ENCODE measurements around the gene OR52E5. TPM values are rescaled to one million over a fixed set of nuclear protein-coding genes. Genes with fewer than 3 reads are reported as not detected.

The OR52E5 gene
- total RNA-seq: not detected in 2 replicates

GRCh38 chr11:5892908-5893307 is at the start of gene OR52E5:
TSS of gene OR52E5 (plus strand) at chr11:5893208. CDS start at chr11:5900777, 7,569 bp downstream.
- peaks cover 2% of the 10 kb centered on the region for H3K27me3 Mint-ChIP-seq (ENCODE audit: low read depth)
- no peak within 1 kb of the TSS for H3K27ac Mint-ChIP-seq
- no peak within 1 kb of the TSS for H3K4me3 Mint-ChIP-seq (ENCODE audit: low read depth)
- no peaks in the 10 kb centered on the region for H3K36me3 Mint-ChIP-seq (ENCODE audit: low read depth)
- DNase-seq (ENCODE audit: low spot score): no peak
- no peaks in the 10 kb centered on the region for H3K4me1 Mint-ChIP-seq (ENCODE audit: low read depth)
- H3K9me3 Mint-ChIP-seq: no peaks in the 10 kb centered on the region
- intact Hi-C loops (cut with micrococcal nuclease): no loop called here

- Mint-ChIP-seq H3K27ac (no peak overlapping the region), H3K27me3 (ENCODE audit: low read depth) (no peaks in the 10 kb centered on the region), H3K4me3 (ENCODE audit: low read depth) (no peak overlapping the region), H3K9me3 (no peaks in the 10 kb centered on the region), H3K4me1 (ENCODE audit: low read depth) (no peaks in the 10 kb centered on the region), H3K36me3 (ENCODE audit: low read depth) (no peaks in the 10 kb centered on the region)
- no peak for DNase-seq (ENCODE audit: low spot score)
- intact Hi-C loops (cut with micrococcal nuclease): no loop called here
These were observed 46.3 kb upstream of the OR52E5 start for GRCh38 chr11:5846701-5847100.

- Mint-ChIP-seq H3K4me1 (ENCODE audit: low read depth) (no peaks in the 10 kb centered on the region), H3K9me3 (no peaks in the 10 kb centered on the region), H3K36me3 (ENCODE audit: low read depth) (no peaks in the 10 kb centered on the region), H3K4me3 (ENCODE audit: low read depth) (no peak overlapping the region), H3K27me3 (ENCODE audit: low read depth) (no peaks in the 10 kb centered on the region), H3K27ac (no peak overlapping the region)
- DNase-seq (ENCODE audit: low spot score): no peak
- intact Hi-C loops (cut with micrococcal nuclease): no loop called here
These were observed 45.3 kb upstream of the OR52E5 start for GRCh38 chr11:5847711-5848110.

DNA sequence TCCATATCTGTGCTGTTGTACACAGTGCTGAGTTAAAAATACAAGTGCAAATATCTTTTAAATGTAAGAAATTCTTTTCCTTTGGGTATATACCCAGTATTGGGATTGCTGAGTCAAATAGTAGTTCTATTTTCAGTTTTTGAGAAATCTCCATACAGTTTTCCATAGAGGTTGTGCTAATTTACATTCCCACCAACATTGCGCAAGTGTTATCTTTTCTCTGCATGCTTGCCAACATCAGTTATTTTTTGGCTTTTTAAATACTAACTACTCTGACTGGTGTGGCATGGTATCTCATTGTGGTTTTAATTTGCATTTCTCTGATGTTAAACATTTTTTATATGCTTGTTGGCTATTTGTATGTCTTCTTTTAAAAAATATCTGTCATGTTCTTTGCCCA is 42.0 kb upstream of the OR52E5 start:
- Mint-ChIP-seq H3K36me3 (ENCODE audit: low read depth) (no peaks in the 10 kb centered on the region), H3K4me1 (ENCODE audit: low read depth) (no peaks in the 10 kb centered on the region), H3K4me3 (ENCODE audit: low read depth) (no peak overlapping the region), H3K9me3 (no peaks in the 10 kb centered on the region), H3K27ac (no peak overlapping the region), H3K27me3 (ENCODE audit: low read depth) (no peaks in the 10 kb centered on the region)
- DNase-seq (ENCODE audit: low spot score): no peak
- intact Hi-C loops (cut with micrococcal nuclease): no loop called here

GRCh38 chr11:5857590-5857989 is 35.4 kb upstream of the OR52E5 start, which contains the start of gene OR52E8:
TSS of gene OR52E8 (minus strand) at chr11:5857690. CDS start at chr11:5857690, 0 bp downstream.
- DNase-seq (ENCODE audit: low spot score): no peak
- Mint-ChIP-seq H3K4me3 (ENCODE audit: low read depth) (no peak within 1 kb of the TSS), H3K27me3 (ENCODE audit: low read depth) (no peaks in the 10 kb centered on the region), H3K27ac (no peak within 1 kb of the TSS), H3K4me1 (ENCODE audit: low read depth) (no peaks in the 10 kb centered on the region), H3K36me3 (ENCODE audit: low read depth) (no peaks in the 10 kb centered on the region), H3K9me3 (no peaks in the 10 kb centered on the region)
- intact Hi-C loops (cut with micrococcal nuclease): no loop called here

GRCh38 chr11:5865826-5866225 is 27.2 kb upstream of the OR52E5 start:
- Mint-ChIP-seq H3K27me3 (ENCODE audit: low read depth) (no peaks in the 10 kb centered on the region), H3K27ac (no peak overlapping the region), H3K4me1 (ENCODE audit: low read depth) (no peaks in the 10 kb centered on the region), H3K36me3 (ENCODE audit: low read depth) (no peaks in the 10 kb centered on the region), H3K9me3 (no peaks in the 10 kb centered on the region), H3K4me3 (ENCODE audit: low read depth) (no peak overlapping the region)
- intact Hi-C loops (cut with micrococcal nuclease): no loop called here
- DNase-seq (ENCODE audit: low spot score): no peak

DNA sequence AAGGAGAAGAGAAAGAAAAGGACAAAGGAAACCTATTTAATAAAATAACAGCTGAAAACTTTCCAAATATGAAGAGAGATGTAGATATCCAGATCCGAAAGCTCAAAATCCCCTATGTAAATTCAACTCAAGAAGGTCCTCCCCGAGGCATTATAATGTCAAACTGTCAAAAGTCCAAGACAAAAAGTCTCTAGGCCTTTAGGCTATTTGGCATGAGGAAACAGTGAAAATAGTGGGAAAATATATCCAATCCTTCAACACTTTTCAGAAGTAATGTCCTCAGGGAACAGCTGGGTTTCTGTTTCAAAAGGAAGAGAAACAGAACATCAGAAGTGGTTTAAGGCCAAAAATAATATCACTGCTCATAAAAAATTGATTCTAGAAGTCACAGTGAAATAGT is 14.4 kb upstream of the OR52E5 start:
- H3K4me3 Mint-ChIP-seq (ENCODE audit: low read depth): no peak overlapping the region
- H3K36me3 Mint-ChIP-seq (ENCODE audit: low read depth): no peaks in the 10 kb centered on the region
- no peak for DNase-seq (ENCODE audit: low spot score)
- no peaks in the 10 kb centered on the region for H3K4me1 Mint-ChIP-seq (ENCODE audit: low read depth)
- intact Hi-C loops (cut with micrococcal nuclease): no loop called here
- no peaks in the 10 kb centered on the region for H3K9me3 Mint-ChIP-seq
- no peaks in the 10 kb centered on the region for H3K27me3 Mint-ChIP-seq (ENCODE audit: low read depth)
- H3K27ac Mint-ChIP-seq: no peak overlapping the region

DNA sequence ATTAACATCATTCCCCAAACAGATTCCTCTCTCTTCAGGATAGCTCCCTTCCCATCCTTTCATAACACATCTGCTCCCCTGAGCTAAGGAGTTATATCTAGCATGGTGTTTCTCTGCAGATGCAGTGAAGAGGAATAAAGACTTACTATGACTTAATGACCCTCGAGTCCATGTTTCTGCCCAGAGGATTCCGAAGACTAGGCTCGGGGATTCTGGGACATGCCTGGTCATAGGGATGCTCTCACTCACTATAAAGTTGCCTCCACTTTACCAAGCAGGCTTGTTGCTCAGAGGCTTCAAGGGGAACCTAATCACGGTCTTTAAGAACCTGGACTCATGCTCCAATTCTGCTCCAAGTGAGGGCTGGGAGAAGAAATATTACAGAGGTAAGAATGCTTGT is 12.7 kb upstream of the OR52E5 start, which contains the start of gene OR52E4:
OR52E4 (plus strand) TSS at position 301 of the 400 bp plus-strand sequence. CDS start 3,664 bp downstream, outside the sequence.
- Mint-ChIP-seq H3K27me3 (ENCODE audit: low read depth) (no peaks in the 10 kb centered on the region), H3K4me1 (ENCODE audit: low read depth) (no peaks in the 10 kb centered on the region), H3K4me3 (ENCODE audit: low read depth) (no peak within 1 kb of the TSS), H3K27ac (no peak within 1 kb of the TSS), H3K36me3 (ENCODE audit: low read depth) (no peaks in the 10 kb centered on the region), H3K9me3 (no peaks in the 10 kb centered on the region)
- intact Hi-C loops (cut with micrococcal nuclease): no loop called here
- no peak for DNase-seq (ENCODE audit: low spot score)

DNA sequence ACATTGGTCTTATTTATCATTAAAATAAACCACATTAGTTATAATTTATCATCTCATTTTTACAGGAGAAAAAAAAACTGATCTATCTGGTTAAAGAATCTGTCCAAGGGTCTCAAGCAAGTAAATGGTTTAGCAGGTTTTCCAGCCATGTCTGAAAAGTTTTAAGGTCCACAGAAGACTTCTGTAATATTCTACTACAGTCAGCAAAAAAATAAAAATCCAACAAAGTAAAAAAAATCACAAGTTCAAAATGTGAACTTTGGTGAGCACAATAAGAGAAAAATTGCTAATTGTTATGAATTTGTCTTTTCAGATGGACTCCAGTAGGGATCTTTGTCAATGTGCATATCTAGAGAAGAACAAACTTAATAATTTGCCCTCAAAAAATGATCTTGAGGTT is 11.3 kb upstream of the OR52E5 start:
- H3K9me3 Mint-ChIP-seq: no peaks in the 10 kb centered on the region
- no peak for DNase-seq (ENCODE audit: low spot score)
- H3K4me1 Mint-ChIP-seq (ENCODE audit: low read depth): no peaks in the 10 kb centered on the region
- H3K36me3 Mint-ChIP-seq (ENCODE audit: low read depth): no peaks in the 10 kb centered on the region
- no peak overlapping the region for H3K27ac Mint-ChIP-seq
- no peaks in the 10 kb centered on the region for H3K27me3 Mint-ChIP-seq (ENCODE audit: low read depth)
- intact Hi-C loops (cut with micrococcal nuclease): no loop called here
- no peak overlapping the region for H3K4me3 Mint-ChIP-seq (ENCODE audit: low read depth)

DNA sequence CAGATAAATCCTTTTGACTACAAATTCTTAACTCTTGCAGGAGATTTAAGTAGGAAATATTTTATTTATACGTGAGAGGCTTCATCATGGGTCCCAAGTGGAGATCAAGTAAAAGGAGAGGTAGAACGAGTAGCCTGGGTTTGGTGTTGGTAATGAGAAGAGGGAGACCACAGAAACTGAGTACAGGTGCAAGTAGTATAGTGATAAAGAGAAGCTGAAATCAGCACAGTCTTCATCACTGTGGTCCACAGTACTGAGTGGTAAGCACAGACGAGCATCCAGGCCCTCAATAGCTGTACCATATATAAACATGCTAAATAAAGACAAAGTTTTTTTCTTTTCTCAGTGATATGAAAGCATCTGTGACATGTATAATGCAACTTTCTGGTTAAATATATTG is 5.8 kb upstream of the OR52E5 start:
- H3K9me3 Mint-ChIP-seq: no peaks in the 10 kb centered on the region
- no peak for DNase-seq (ENCODE audit: low spot score)
- no peaks in the 10 kb centered on the region for H3K4me1 Mint-ChIP-seq (ENCODE audit: low read depth)
- intact Hi-C loops (cut with micrococcal nuclease): no loop called here
- H3K36me3 Mint-ChIP-seq (ENCODE audit: low read depth): no peaks in the 10 kb centered on the region
- H3K27ac Mint-ChIP-seq: no peak overlapping the region
- H3K27me3 Mint-ChIP-seq (ENCODE audit: low read depth): peaks cover 3% of the 10 kb centered on the region
- no peak overlapping the region for H3K4me3 Mint-ChIP-seq (ENCODE audit: low read depth)

- DNase-seq (ENCODE audit: low spot score): no peak
- Mint-ChIP-seq H3K9me3 (no peaks in the 10 kb centered on the region), H3K27me3 (ENCODE audit: low read depth) (peaks cover 3% of the 10 kb centered on the region), H3K27ac (no peak overlapping the region), H3K4me3 (ENCODE audit: low read depth) (no peak overlapping the region), H3K36me3 (ENCODE audit: low read depth) (no peaks in the 10 kb centered on the region), H3K4me1 (ENCODE audit: low read depth) (no peaks in the 10 kb centered on the region)
- intact Hi-C loops (cut with micrococcal nuclease): no loop called here
These were observed 5.3 kb upstream of the OR52E5 start for GRCh38 chr11:5887661-5888060.

GRCh38 chr11:5891216-5891800 is 1.7 kb upstream of the OR52E5 start:
- DNase-seq (ENCODE audit: low spot score): no peak
- H3K9me3 Mint-ChIP-seq: no peaks in the 10 kb centered on the region
- no peak overlapping the region for H3K4me3 Mint-ChIP-seq (ENCODE audit: low read depth)
- H3K36me3 Mint-ChIP-seq (ENCODE audit: low read depth): no peaks in the 10 kb centered on the region
- intact Hi-C loops (cut with micrococcal nuclease): no loop called here
- no peak overlapping the region for H3K27ac Mint-ChIP-seq
- peaks cover 3% of the 10 kb centered on the region for H3K27me3 Mint-ChIP-seq (ENCODE audit: low read depth)
- no peaks in the 10 kb centered on the region for H3K4me1 Mint-ChIP-seq (ENCODE audit: low read depth)

DNA sequence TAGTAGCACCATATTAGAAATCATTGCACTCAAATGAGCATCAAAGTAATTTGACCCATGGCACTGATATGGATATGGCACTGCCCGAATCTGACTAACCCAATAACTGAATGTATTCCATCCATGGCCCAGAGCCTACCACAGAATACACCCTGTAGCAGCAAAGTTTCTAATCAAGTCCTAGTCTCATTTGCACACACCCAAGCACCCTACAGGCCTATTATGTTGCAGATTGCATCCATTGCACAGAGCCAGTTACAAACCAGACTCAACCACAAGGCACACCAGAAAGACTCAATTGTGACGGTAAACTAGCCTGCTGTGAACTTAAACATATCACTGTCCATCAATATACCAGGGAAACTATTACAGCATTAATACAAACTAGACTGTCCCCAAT is 6.5 kb downstream of the OR52E5 start:
- H3K4me3 Mint-ChIP-seq (ENCODE audit: low read depth): no peak overlapping the region
- intact Hi-C loops (cut with micrococcal nuclease): no loop called here
- H3K4me1 Mint-ChIP-seq (ENCODE audit: low read depth): no peaks in the 10 kb centered on the region
- no peak overlapping the region for H3K27ac Mint-ChIP-seq
- no peak for DNase-seq (ENCODE audit: low spot score)
- H3K27me3 Mint-ChIP-seq (ENCODE audit: low read depth): no peaks in the 10 kb centered on the region
- no peaks in the 10 kb centered on the region for H3K36me3 Mint-ChIP-seq (ENCODE audit: low read depth)
- H3K9me3 Mint-ChIP-seq: no peaks in the 10 kb centered on the region

- Mint-ChIP-seq H3K36me3 (ENCODE audit: low read depth) (no peaks in the 10 kb centered on the region), H3K27ac (no peak overlapping the region), H3K4me3 (ENCODE audit: low read depth) (no peak overlapping the region), H3K4me1 (ENCODE audit: low read depth) (no peaks in the 10 kb centered on the region), H3K9me3 (no peaks in the 10 kb centered on the region), H3K27me3 (ENCODE audit: low read depth) (no peaks in the 10 kb centered on the region)
- DNase-seq (ENCODE audit: low spot score): no peak
- intact Hi-C loops (cut with micrococcal nuclease): no loop called here
These were observed 17.5 kb downstream of the OR52E5 start for GRCh38 chr11:5910540-5910939.

All from activated T-helper 2 cell treated with anti-CD3 and anti-CD28 coated beads, Interferon-gamma antibody, Interleukin-2, Interleukin-4, amounts not matched to agents 10 μg/mL and 5 μg/mL and 100 μg/mL, durations not matched to agents 14 hours and 24 hours and 36 hours (primary cell).